ENCODE data around the gene OR2J3.
"Not testable (repeated sequence)": the region's sequence is repeated elsewhere in the genome, so short reads cannot be mapped to it uniquely, and the experiment has no call there.

The OR2J3 gene

GRCh38 chr6:29107758-29108157 lies at the start of gene OR2J3:
OR2J3 (plus strand) TSS chr6:29108058; CDS start chr6:29111891, 3,833 bp downstream.
- no peak for DNase-seq (ENCODE audit: low spot score)

GRCh38 chr6:29071831-29072723 lies 35.8 kb upstream of the OR2J3 start:
- DNase-seq (ENCODE audit: low spot score), result peak; percentile 66

- no peak for DNase-seq (ENCODE audit: low spot score)
Measured at GRCh38 chr6:29079203-29079602, 28.7 kb upstream of the OR2J3 start.

GRCh38 chr6:29081312-29081711 lies 26.5 kb upstream of the OR2J3 start:
- no peak for DNase-seq (ENCODE audit: low spot score)

GRCh38 chr6:29082457-29082856 lies 25.4 kb upstream of the OR2J3 start:
- DNase-seq (ENCODE audit: low spot score), result no peak

- no peak for DNase-seq (ENCODE audit: low spot score)
Measured at GRCh38 chr6:29087213-29087612, 20.6 kb upstream of the OR2J3 start, which contains the start of gene OR2B3. OR2B3 (minus strand) TSS chr6:29087313; CDS start chr6:29087248, 65 bp downstream.

- no peak for DNase-seq (ENCODE audit: low spot score)
Measured at GRCh38 chr6:29092957-29093356, 14.9 kb upstream of the OR2J3 start.

GRCh38 chr6:29097803-29098202 lies 10.1 kb upstream of the OR2J3 start:
- no peak for DNase-seq (ENCODE audit: low spot score)

- DNase-seq (ENCODE audit: low spot score), result no peak
Measured at GRCh38 chr6:29099190-29099589, 8.7 kb upstream of the OR2J3 start, which contains the start of gene OR2J1. OR2J1 (plus strand) TSS chr6:29099490; CDS start chr6:29100943, 1,453 bp downstream.

- DNase-seq (ENCODE audit: low spot score), result no peak
Measured at GRCh38 chr6:29112135-29112534, 4.3 kb downstream of the OR2J3 start.

GRCh38 chr6:29114964-29115363 lies 7.1 kb downstream of the OR2J3 start:
- not testable (repeated sequence) for DNase-seq (ENCODE audit: low spot score)

- DNase-seq (ENCODE audit: low spot score), result no peak
Measured at GRCh38 chr6:29129326-29130012, 21.6 kb downstream of the OR2J3 start.

GRCh38 chr6:29130644-29131043 lies 22.8 kb downstream of the OR2J3 start:
- DNase-seq (ENCODE audit: low spot score), result no peak

- DNase-seq (ENCODE audit: low spot score), result no peak
Measured at GRCh38 chr6:29131691-29132090, 23.8 kb downstream of the OR2J3 start.

- no peak for DNase-seq (ENCODE audit: low spot score)
Measured at GRCh38 chr6:29137724-29138123, 29.9 kb downstream of the OR2J3 start.

GRCh38 chr6:29141606-29142005 lies 33.7 kb downstream of the OR2J3 start:
- DNase-seq (ENCODE audit: low spot score), result no peak

- DNase-seq (ENCODE audit: low spot score), result no peak
Measured at GRCh38 chr6:29142309-29142708, 34.5 kb downstream of the OR2J3 start.

GRCh38 chr6:29146179-29146578 lies 38.3 kb downstream of the OR2J3 start:
- DNase-seq (ENCODE audit: low spot score), result no peak

GRCh38 chr6:29147074-29147473 lies 39.2 kb downstream of the OR2J3 start:
- DNase-seq (ENCODE audit: low spot score), result no peak

GRCh38 chr6:29149444-29149843 lies 41.6 kb downstream of the OR2J3 start:
- DNase-seq (ENCODE audit: low spot score), result not testable (repeated sequence)

GRCh38 chr6:29153083-29153482 lies 45.2 kb downstream of the OR2J3 start:
- DNase-seq (ENCODE audit: low spot score), result no peak

GRCh38 chr6:29155182-29155581 lies 47.3 kb downstream of the OR2J3 start:
- not testable (repeated sequence) for DNase-seq (ENCODE audit: low spot score)

GRCh38 chr6:29159922-29160321 lies 52.1 kb downstream of the OR2J3 start:
- DNase-seq (ENCODE audit: low spot score), result not testable (repeated sequence)

All from ecto neural progenitor cell (in vitro differentiated cells).